ENCODE data around the gene ZNF438. TPM values are rescaled to one million over a fixed set of nuclear protein-coding genes. Genes with fewer than 3 reads are reported as not detected.

Gene ZNF438
- polyA plus RNA-seq, 3 donors, result 5.4 to 11.1 (median 9.3) TPM

GRCh38 chr10:31033147-31033546, 1.5 kb upstream of the ZNF438 start:
- no peak for TF ChIP-seq CTCF (IDR thresholded peaks at IDR 0.05)
- Histone ChIP-seq H3K4me2 (replicated peaks; ENCODE audit: extremely low read depth, low read length, poor library complexity, severe bottlenecking) (peak overlapping the region; percentile 76), H4K20me1 (ENCODE audit: insufficient read depth, low read length) (no peaks in the 10 kb centered on the region), H3K79me2 (ENCODE audit: insufficient read depth, low read length) (peaks cover 34% of the 10 kb centered on the region), H3K27ac (ENCODE audit: low read depth in 1 of 2, low read length in 2 of 2) (peak overlapping the region; percentile 96 to 100), H3K9me3 (replicated peaks in 1 of 2; ENCODE audit: control insufficient read depth in 1 of 2, insufficient read depth in 1 of 2, low read length in 2 of 2) (no peaks in the 10 kb centered on the region), H3K9ac (ENCODE audit: insufficient read depth, low read length, poor library complexity, severe bottlenecking) (peak overlapping the region; percentile 87), H3K4me3 (replicated peaks in 1 of 3; ENCODE audit: low read depth in 2 of 3, low read length in 3 of 3) (peak overlapping the region; percentile 74 to 84 (median 74)), H3K4me1 (ENCODE audit: control insufficient read depth in 1 of 2, insufficient read depth in 2 of 2, low read length in 2 of 2) (peaks cover 40 to 41% of the 10 kb centered on the region in 2 donors), H3K27me3 (ENCODE audit: control insufficient read depth in 2 of 2, insufficient read depth in 2 of 2, low read length in 2 of 2) (no peaks in the 10 kb centered on the region), H2AFZ (ENCODE audit: insufficient read depth, low read depth, low read length, poor library complexity, severe bottlenecking) (peak overlapping the region; percentile 85), H3K36me3 (replicated peaks in 1 of 2; ENCODE audit: control insufficient read depth in 1 of 2, insufficient read depth in 2 of 2, low read length in 2 of 2) (no peaks in the 10 kb centered on the region)
- Mint-ChIP-seq H3K36me3 (peaks cover 0 to 3% of the 10 kb centered on the region in 2 donors), H3K9me3 (peaks cover 0 to 2% (median 0%) of the 10 kb centered on the region in 7 donors), H3K4me1 (peaks cover 45% of the 10 kb centered on the region), H3K27me3 (ENCODE audit: low read depth in 3 of 3) (no peaks in the 10 kb centered on the region), H3K4me3 (peak overlapping the region; percentile 84 to 94), H3K27ac (peak overlapping the region; percentile 98 to 100 (median 99))
- intact Hi-C loops (cut with micrococcal nuclease), result loop anchor here (1.0 to 10.0 kb wide), 4 partner anchors 34 to 732 kb away; no protein-coding TSS in a partner anchor
- DNase-seq, result peak in 1 of 3 donors; percentile 16
- no CpG with 5 or more reads among the region's 6 CpGs for WGBS (ENCODE audit: insufficient coverage)

DNA sequence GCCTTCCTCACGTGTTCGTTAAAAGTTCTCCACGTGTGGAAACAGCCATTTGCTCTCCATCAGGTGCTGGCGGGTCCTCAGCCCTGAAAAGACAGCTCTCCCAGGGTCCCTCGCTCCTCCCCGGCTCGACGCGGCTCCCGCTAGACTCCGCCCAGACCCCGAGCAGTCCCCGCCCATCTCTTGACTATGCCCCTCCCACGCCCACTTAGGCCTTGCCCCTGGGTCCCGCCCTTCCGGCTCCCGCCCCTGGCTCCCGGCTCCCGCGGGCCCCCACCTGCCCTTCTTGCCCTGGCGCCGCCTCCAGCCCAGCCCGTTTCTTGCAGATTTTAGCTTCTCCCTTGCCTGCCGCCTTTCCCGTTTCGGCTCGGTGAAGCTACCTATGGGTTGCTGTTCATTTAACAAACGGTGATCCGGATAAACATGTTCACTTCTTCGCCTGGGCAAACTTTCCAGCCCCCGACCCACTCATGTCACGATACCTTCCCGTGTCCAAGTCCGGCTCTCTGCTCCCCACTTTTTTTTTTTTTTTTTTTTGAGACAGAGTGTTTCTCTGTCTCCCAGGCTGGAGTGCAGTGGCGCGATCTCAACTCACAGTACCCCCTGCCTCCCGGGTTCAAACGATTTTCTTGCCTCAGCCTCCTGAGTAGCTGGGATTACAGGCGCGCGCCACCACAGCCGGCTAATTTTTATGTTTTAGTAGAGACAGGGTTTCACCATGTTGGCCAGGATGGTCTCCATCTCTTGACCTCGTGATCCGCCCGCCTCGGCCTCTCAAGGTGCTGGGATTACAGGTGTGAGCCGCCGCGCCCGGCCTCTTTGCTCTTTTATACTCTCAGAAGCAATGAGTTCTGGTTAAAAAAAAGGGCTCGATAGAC, 830 bp upstream of the ZNF438 start:
- Histone ChIP-seq H2AFZ (ENCODE audit: insufficient read depth, low read depth, low read length, poor library complexity, severe bottlenecking) (peak overlapping the region; percentile 85), H3K27me3 (ENCODE audit: control insufficient read depth in 2 of 2, insufficient read depth in 2 of 2, low read length in 2 of 2) (no peaks in the 10 kb centered on the region), H3K4me2 (replicated peaks; ENCODE audit: extremely low read depth, low read length, poor library complexity, severe bottlenecking) (peak overlapping the region; percentile 76), H3K4me1 (ENCODE audit: control insufficient read depth in 1 of 2, insufficient read depth in 2 of 2, low read length in 2 of 2) (peaks cover 40 to 41% of the 10 kb centered on the region in 2 donors), H3K9me3 (replicated peaks in 1 of 2; ENCODE audit: control insufficient read depth in 1 of 2, insufficient read depth in 1 of 2, low read length in 2 of 2) (no peaks in the 10 kb centered on the region), H3K36me3 (replicated peaks in 1 of 2; ENCODE audit: control insufficient read depth in 1 of 2, insufficient read depth in 2 of 2, low read length in 2 of 2) (no peaks in the 10 kb centered on the region), H3K4me3 (replicated peaks in 1 of 3; ENCODE audit: low read depth in 2 of 3, low read length in 3 of 3) (peak overlapping the region; percentile 74 to 84 (median 74)), H4K20me1 (ENCODE audit: insufficient read depth, low read length) (no peaks in the 10 kb centered on the region), H3K27ac (ENCODE audit: low read depth in 1 of 2, low read length in 2 of 2) (peak overlapping the region; percentile 96 to 100), H3K79me2 (ENCODE audit: insufficient read depth, low read length) (peaks cover 41% of the 10 kb centered on the region), H3K9ac (ENCODE audit: insufficient read depth, low read length, poor library complexity, severe bottlenecking) (peak overlapping the region; percentile 87)
- peaks cover 45% of the 10 kb centered on the region for H3K4me1 Mint-ChIP-seq
- TF ChIP-seq CTCF (IDR thresholded peaks at IDR 0.05), result no peak
- no peaks in the 10 kb centered on the region for H3K9me3 Mint-ChIP-seq
- H3K27me3 Mint-ChIP-seq (ENCODE audit: low read depth in 3 of 3), result no peaks in the 10 kb centered on the region
- peak overlapping the region; percentile 84 to 94 for H3K4me3 Mint-ChIP-seq
- H3K27ac Mint-ChIP-seq, result peak overlapping the region; percentile 98 to 100 (median 99)
- WGBS (ENCODE audit: insufficient coverage), result 4% methylated on average over 31 of the region's 51 CpGs
- intact Hi-C loops (cut with micrococcal nuclease), result loop anchor here (1.0 to 10.0 kb wide), 4 partner anchors 33 to 732 kb away; no protein-coding TSS in a partner anchor
- DNase-seq, result peak; percentile 90 to 96 (median 90)
- peaks cover 0 to 3% of the 10 kb centered on the region in 2 donors for H3K36me3 Mint-ChIP-seq
